GM18498 (cell line): Measurements from ENCODE around the gene VSNL1.
A peak's percentile ranks its signal among the peaks of the same experiment; 100 is the strongest.

ENCODE experiments used
- ATAC-seq: cut with Tn5 transposase; IDR thresholded peaks from one replicate; pipeline ENCODE4 v1.9.1; 2021; ENCODE audit warnings: mild to moderate bottlenecking, moderate library complexity; ENCODE audit not compliant: unreplicated experiment

Gene VSNL1

DNA sequence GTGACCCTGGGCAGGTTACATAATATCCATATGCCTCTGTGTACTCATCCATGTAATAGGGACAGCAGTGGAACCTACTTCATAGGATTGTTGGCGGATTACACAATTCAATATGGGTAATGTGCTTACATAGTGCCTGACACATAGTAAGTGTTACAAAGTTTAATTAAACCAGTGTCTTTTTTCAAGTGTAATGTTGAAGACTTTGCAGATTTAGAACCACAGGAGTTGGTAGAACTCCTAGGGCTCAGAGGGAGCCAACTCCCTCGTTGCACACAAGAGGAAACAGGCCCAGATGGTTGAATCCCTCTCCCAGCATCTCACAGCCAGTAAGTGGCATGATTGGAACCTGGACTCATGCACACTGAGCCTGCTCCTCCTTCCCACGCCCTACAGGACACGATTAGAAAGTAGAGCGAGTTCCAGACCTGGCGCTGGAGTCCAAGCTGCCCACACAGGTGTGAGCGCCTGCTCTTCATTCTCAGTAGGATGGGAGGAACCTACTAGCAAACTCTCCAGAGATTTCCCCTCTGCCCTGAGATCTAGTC lies 97.8 kb downstream of the VSNL1 start:
- ATAC-seq = no peak

- no peak for ATAC-seq
Measured at GRCh38 chr2:17640406-17640805, 99.9 kb downstream of the VSNL1 start.

DNA sequence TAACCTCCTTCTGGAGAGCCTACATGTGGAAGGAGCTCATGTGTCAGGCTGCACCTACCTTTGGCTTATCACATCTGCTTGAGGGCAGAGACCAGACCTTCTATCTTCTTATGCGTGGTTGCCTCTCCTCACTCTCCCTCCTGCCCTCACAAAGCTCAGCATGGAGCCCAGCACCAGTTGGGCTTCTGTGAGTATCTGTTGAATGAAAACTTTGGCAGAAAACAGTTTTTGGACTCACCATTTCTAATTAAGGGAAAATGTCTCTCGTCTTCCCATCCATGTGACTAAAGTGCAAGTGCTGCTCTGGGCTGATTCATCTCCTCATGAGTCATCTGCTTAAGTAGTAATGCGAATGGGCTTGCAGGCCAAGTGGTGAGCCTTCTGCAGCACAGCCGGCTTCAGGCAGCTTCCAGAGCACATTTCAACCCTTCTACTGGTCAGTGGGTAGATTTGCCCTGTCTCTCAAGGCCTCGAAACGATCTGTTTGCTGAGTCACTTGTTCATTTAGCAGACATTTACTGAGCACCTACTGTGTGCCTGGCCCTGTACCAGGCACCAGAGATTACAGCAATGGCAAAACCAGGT lies 102.6 kb downstream of the VSNL1 start:
- ATAC-seq = no peak

DNA sequence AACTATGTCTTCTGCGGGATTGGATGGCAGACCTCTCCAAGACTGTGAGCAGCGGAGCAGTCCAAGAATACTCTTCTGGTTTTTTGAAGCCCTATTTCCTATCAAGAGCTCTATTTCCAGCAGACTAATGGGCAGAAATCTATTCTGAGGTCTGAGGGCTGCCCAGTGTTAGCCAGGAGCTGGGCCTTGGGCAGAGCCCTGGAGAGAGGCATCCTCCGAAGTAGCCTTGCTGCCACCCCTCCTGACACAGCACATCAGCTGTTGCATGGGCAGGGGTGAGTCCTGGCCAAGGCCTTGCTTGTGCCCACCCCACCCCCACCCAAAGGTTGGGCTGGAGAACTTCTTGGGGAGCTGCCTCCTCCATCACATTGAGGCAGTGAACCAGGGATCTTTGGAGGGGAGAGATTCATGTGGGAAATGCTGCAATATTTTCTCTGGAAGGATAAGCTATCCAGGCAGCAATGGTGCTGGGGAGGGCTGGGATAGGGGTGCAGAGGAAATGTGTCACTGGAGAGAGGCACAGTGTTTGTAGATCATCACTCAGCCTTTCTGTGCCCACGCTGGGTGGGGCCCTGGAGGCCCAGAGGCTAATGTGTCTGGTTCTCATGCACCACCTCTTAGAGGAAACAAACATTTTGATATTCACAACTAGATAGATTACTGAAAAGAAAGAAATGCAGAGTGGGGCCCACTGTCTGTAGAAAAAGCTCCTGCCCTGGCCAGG lies 104.7 kb downstream of the VSNL1 start:
- ATAC-seq = no peak

- peak; percentile 83 for ATAC-seq
Measured at GRCh38 chr2:17646081-17646554, 105.6 kb downstream of the VSNL1 start.

DNA sequence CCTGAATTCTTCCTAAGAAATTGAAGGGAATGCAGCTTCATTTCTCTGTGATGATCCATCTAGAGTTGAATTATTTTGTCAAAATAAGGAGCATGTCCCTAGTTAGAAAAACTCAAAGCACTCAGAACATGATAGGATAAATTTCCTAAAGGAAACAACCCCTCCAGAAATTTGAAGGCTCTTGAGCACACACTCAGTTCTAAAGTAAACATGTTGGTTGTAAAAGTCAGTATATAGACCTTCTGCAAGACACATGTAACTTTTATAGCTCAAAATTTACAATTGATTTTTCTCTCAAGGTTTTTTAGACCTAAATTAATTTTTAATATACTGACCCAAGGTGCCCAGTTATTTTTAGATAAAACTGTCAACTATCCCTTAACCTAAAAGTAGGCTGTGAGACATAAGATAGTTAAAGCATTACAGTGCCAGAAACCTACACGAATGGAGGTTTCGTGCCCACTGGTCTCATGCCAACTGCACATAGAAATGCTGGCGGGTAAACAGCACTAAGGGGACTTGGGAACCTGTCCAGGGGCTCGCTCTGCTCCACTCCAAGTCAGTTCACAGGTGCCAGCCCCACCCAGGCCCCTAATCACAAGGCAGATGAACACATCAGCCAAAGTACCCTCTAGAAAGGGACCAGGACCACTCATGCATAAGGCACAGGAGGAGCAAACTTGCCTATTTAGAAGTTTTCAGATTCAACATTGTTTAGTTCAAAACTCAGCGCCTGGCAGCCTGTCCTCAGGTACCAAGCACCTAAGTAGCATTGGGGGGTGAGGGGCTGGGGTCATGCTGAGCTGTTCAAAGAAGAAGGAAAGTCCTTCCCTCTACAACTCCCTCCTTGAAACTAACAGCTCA lies 106.6 kb downstream of the VSNL1 start:
- no peak for ATAC-seq

- ATAC-seq = no peak
Measured at GRCh38 chr2:17648581-17648980, 108.1 kb downstream of the VSNL1 start.

DNA sequence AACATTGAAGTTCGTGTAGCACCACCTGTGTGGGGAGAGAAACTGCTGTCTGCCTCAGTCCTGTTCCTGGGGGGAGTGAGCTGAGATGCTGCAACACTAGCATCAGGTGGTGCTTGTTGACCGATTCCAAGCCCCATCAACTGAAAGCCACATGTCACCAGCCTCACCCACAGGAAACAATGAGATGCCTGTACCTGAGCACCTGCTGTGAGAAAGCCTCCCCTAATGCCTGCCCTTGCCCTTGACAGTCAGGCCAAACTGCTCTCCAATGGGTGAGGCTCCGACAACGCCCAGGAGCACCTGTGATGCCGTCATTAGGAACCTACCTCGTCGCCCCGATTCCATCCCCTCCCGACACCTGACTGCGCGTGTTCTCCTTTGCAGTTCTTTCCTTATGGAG lies 108.5 kb downstream of the VSNL1 start:
- ATAC-seq = no peak

- ATAC-seq = no peak
Measured at GRCh38 chr2:17652681-17653394, 112.3 kb downstream of the VSNL1 start.

GRCh38 chr2:17657759-17658158 lies 117.3 kb downstream of the VSNL1 start:
- ATAC-seq = no peak

GRCh38 chr2:17658251-17658843 lies 117.9 kb downstream of the VSNL1 start:
- peak; percentile 44 for ATAC-seq

GRCh38 chr2:17660219-17660618 lies 119.7 kb downstream of the VSNL1 start:
- ATAC-seq = no peak

GRCh38 chr2:17661460-17661859 lies 121.0 kb downstream of the VSNL1 start:
- no peak for ATAC-seq

GRCh38 chr2:17662723-17663122 lies 122.2 kb downstream of the VSNL1 start:
- ATAC-seq = no peak

DNA sequence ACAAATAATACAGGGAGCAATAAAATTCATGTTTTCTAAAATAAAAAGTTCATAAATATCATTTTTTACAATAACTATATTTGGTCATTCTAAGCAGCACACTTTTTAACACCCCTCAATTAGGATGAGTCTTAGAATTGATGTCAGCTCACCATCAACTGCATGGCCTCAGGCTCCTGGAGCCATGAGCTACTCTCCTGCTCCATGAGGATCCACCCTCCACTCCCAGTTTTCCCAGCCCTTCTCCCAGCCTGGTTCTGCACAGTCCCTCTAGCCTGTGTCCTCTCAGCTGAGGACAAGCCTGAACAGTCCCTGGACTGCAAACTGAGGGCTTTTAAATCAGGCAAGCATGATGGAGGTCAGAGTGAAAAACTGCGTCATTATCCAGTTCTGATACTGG lies 124.0 kb downstream of the VSNL1 start:
- ATAC-seq = no peak

- no peak for ATAC-seq
Measured at GRCh38 chr2:17667898-17668297, 127.4 kb downstream of the VSNL1 start.

GRCh38 chr2:17672583-17673317 lies 132.3 kb downstream of the VSNL1 start:
- no peak for ATAC-seq

DNA sequence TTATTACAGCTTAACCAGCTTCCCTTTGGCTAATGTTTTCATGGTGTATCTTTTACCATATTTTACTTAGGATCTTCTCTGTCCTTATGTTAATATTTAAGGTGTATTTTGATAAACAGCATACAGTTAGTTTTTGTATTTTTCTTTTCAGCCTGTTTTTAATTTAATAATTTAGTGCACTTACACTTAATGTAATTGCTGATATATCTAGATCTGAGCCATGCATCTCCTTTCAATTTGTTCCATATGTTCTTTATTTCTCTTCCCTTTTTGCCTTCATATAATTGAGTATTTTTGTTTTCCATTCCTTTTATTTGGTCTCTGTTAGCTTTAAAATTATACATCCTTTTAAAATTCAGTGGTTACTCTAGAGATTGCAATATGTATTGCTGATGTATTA lies 134.3 kb downstream of the VSNL1 start:
- ATAC-seq = no peak

- ATAC-seq = no peak
Measured at GRCh38 chr2:17680119-17680518, 139.6 kb downstream of the VSNL1 start.
